ENCODE data around the gene IL17RC. TPM values are rescaled to one million over a fixed set of nuclear protein-coding genes. Genes with fewer than 3 reads are reported as not detected.

IL17RC gene
- total RNA-seq, 4 donors from 2014 or later: 61.1 to 74.4 (median 67.1) TPM

DNA sequence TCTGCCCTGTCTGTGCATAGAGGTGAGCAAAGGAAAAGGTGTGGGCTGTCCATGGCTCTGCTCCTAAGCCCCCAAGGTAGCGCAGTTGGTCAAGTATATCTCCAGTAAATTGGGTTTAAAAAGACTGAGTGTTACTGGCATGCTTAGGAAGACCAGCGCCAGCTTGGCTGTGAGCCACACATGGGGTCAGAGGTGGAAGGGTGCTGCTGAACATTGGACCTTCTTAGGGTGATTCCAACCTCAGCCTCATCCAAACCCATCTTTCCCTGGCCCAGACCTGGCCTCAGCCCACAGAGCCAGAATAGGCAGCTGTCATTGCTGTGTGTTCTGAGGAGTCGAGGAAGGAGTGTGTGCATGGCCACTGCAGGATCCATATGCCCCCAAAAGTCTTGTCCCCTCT lies 8.6 kb upstream of the IL17RC start:
- peaks cover 0 to 9% (median 4%) of the 10 kb centered on the region in 4 donors for H3K4me1 ChIP-seq
- TF ChIP-seq POLR2AphosphoS5 (IDR thresholded peaks at IDR 0.05) (no peak), POLR2A (IDR thresholded peaks at IDR 0.05) (no peak), EP300 (IDR thresholded peaks at IDR 0.05; ENCODE audit: low read depth) (no peak)
- TF ChIP-seq, protein P1, sequence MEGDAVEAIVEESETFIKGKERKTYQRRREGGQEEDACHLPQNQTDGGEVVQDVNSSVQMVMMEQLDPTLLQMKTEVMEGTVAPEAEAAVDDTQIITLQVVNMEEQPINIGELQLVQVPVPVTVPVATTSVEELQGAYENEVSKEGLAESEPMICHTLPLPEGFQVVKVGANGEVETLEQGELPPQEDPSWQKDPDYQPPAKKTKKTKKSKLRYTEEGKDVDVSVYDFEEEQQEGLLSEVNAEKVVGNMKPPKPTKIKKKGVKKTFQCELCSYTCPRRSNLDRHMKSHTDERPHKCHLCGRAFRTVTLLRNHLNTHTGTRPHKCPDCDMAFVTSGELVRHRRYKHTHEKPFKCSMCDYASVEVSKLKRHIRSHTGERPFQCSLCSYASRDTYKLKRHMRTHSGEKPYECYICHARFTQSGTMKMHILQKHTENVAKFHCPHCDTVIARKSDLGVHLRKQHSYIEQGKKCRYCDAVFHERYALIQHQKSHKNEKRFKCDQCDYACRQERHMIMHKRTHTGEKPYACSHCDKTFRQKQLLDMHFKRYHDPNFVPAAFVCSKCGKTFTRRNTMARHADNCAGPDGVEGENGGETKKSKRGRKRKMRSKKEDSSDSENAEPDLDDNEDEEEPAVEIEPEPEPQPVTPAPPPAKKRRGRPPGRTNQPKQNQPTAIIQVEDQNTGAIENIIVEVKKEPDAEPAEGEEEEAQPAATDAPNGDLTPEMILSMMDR (IDR thresholded peaks at IDR 0.05): no peak
- intact Hi-C loops (cut with DNase I; ENCODE audit: low total_unique reads) (no loop called here), in situ Hi-C loops (cut with MboI; ENCODE audit: low pct_ligation_motif_present in 1 of 4, low pct_unique_long_range_greater_than_20kb in 1 of 4, low sequenced_read_pairs in 3 of 4) (no loop called here)
- H3K27ac ChIP-seq: no peak overlapping the region
- peaks cover 0 to 6% (median 0%) of the 10 kb centered on the region in 4 donors for H3K36me3 ChIP-seq
- 80 to 83% methylated on average over 1 to 3 of the region's 3 CpGs for WGBS, 2 donors (ENCODE audit: low coverage in 1 of 2)
- H3K4me3 ChIP-seq: no peak overlapping the region
- no peak for DNase-seq
- no peaks in the 10 kb centered on the region for H3K9me3 ChIP-seq
- H3K27me3 ChIP-seq: no peaks in the 10 kb centered on the region

DNA sequence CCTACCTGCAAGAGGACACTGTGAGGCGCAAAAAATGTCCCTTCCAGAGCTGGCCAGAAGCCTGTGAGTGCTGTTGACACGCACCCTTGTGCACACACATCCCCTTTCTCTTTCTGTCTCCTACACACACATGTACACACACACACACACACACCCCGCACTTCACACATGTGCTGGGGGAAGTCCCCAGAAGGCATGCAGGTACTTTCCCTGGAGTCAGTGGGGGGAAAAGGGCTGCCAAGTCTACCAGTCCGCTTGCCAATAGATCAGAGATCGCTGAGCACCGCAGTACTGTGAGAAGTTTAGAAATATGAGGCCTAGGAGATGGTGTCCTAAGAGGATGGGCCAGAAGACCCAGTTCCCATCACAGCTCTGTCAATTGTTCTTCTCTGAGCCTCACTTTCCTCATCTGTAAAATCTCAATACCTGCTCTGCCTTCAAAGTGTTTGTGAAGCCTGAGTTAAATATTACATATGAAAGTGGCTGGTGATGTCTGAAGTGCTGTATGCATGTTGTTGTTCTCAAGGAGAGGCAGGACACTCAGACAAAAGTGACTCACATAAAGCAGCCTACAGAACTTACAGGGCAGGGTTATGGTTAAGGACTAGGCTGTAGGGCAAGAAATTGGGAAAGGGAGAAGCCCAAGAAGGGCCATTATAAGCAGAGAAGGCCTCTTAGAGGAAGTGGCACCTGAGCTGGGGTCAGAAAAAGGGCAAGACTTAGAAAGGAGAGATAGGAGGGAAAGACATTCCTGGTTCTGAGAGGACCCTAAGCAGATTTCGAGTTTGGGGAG lies 7.5 kb upstream of the IL17RC start:
- no peaks in the 10 kb centered on the region for H3K9me3 ChIP-seq
- 56 to 91% methylated on average over 1 to 7 of the region's 7 CpGs for WGBS, 2 donors (ENCODE audit: low coverage in 1 of 2)
- DNase-seq: no peak
- no peaks in the 10 kb centered on the region for H3K27me3 ChIP-seq
- no peak overlapping the region for H3K27ac ChIP-seq
- TF ChIP-seq, protein P1 (IDR thresholded peaks at IDR 0.05): no peak
- no peak for TF ChIP-seq POLR2A (IDR thresholded peaks at IDR 0.05)
- intact Hi-C loops (cut with DNase I; ENCODE audit: low total_unique reads) (loop anchor here (10.0 kb wide), 1 partner anchor 65 kb away; the partner anchor contains the start of gene RPUSD3), in situ Hi-C loops (cut with MboI; ENCODE audit: low pct_ligation_motif_present in 1 of 4, low pct_unique_long_range_greater_than_20kb in 1 of 4, low sequenced_read_pairs in 3 of 4) (no loop called here)
- peaks cover 3 to 13% (median 6%) of the 10 kb centered on the region in 4 donors for H3K4me1 ChIP-seq
- H3K36me3 ChIP-seq: peaks cover 0 to 6% (median 0%) of the 10 kb centered on the region in 4 donors
- no peak overlapping the region for H3K4me3 ChIP-seq

DNA sequence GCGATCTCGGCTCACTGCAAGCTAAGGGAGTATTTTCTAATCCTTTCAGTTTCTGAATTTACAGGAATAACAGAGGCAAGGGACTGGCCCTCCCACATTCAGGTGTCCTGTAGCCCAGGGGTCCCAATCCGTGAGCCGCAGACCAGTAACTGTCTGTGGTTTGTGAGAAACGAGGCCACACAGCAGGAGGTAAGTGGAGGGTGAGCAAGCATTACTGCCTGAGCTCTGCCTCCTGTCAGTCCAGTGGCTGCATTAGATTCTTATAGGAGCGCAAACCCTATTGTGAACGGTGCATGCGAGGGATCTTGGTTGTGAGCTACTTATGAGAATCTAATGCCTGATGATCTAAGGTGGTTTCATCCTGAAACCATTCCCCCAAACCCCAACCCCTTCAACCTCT lies 5.0 kb upstream of the IL17RC start:
- intact Hi-C loops (cut with DNase I; ENCODE audit: low total_unique reads): loop anchor here (10.0 kb wide), 1 partner anchor 67 kb away; the partner anchor contains the start of gene RPUSD3
- no peak overlapping the region for H3K4me3 ChIP-seq
- DNase-seq: no peak
- 80 to 95% methylated on average over 4 to 8 of the region's 8 CpGs for WGBS, 2 donors (ENCODE audit: low coverage in 1 of 2)
- H3K4me1 ChIP-seq: peaks cover 13 to 31% (median 26%) of the 10 kb centered on the region in 4 donors
- no peaks in the 10 kb centered on the region for H3K9me3 ChIP-seq
- TF ChIP-seq EP300 (IDR thresholded peaks at IDR 0.05; ENCODE audit: low read depth) (no peak), POLR2A (IDR thresholded peaks at IDR 0.05) (no peak), POLR2AphosphoS5 (IDR thresholded peaks at IDR 0.05) (no peak)
- TF ChIP-seq, protein P1 (IDR thresholded peaks at IDR 0.05): no peak
- in situ Hi-C loops (cut with MboI; ENCODE audit: low pct_ligation_motif_present in 1 of 4, low pct_unique_long_range_greater_than_20kb in 1 of 4, low sequenced_read_pairs in 3 of 4): no loop called here
- H3K27ac ChIP-seq: no peak overlapping the region
- peaks cover 0 to 2% (median 0%) of the 10 kb centered on the region in 4 donors for H3K36me3 ChIP-seq
- no peaks in the 10 kb centered on the region for H3K27me3 ChIP-seq

DNA sequence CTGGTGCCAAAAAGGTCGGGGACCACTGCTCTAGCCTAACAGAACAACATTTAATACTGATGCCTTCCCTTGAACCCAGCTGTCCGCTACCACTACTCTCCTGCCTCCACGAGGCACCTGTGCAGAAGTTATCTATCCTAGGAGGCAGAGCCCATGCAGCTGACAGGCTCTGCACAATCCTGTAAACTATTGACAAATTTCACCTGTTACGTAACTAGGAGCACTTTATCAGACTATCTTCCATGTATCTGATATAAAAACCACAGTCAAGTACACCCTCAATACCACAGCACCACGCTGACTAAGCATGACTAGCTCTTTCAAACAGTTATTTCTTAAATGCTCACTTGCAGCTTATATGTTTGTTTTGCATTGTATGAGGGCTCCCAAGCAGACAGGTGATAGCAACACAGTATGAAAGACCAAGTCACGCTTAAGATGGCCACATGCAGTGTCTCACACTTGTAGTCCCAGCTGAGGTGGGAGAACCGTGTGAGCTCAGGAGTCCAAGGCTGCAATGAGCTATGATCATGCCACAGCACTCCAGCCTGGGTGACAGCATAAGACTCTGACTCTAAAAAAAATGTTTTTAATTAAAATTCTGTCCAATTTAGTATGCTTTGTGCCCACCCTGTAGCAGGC lies 4.5 kb upstream of the IL17RC start:
- DNase-seq: no peak
- intact Hi-C loops (cut with DNase I; ENCODE audit: low total_unique reads) (loop anchor here (10.0 kb wide), 1 partner anchor 68 kb away; the partner anchor contains the start of gene RPUSD3), in situ Hi-C loops (cut with MboI; ENCODE audit: low pct_ligation_motif_present in 1 of 4, low pct_unique_long_range_greater_than_20kb in 1 of 4, low sequenced_read_pairs in 3 of 4) (no loop called here)
- peaks cover 15 to 36% (median 30%) of the 10 kb centered on the region in 4 donors for H3K4me1 ChIP-seq
- no peak for TF ChIP-seq POLR2AphosphoS5 (IDR thresholded peaks at IDR 0.05)
- TF ChIP-seq EP300 (IDR thresholded peaks at IDR 0.05; ENCODE audit: low read depth): no peak
- no peak for TF ChIP-seq POLR2A (IDR thresholded peaks at IDR 0.05)
- TF ChIP-seq, protein P1 (IDR thresholded peaks at IDR 0.05): no peak
- no peak overlapping the region for H3K27ac ChIP-seq
- WGBS, 2 donors (ENCODE audit: low coverage in 1 of 2): 76% methylated on average over 5 to 7 of the region's 7 CpGs
- no peaks in the 10 kb centered on the region for H3K36me3 ChIP-seq
- H3K9me3 ChIP-seq: no peaks in the 10 kb centered on the region
- no peaks in the 10 kb centered on the region for H3K27me3 ChIP-seq
- H3K4me3 ChIP-seq: no peak overlapping the region

Data from transverse colon (tissue), 4 donors.